Activated naive CD8-positive, alpha-beta T cell treated with anti-CD3 and anti-CD28 coated beads, Interleukin-2, amount 50 U/mL, for 16 hours (primary cell): ENCODE measurements around the gene NPTXR.
"Not testable (repeated sequence)": the region's sequence is repeated elsewhere in the genome, so short reads cannot be mapped to it uniquely, and the experiment has no call there.

Experiments used
- DNase-seq: peaks from one replicate; pipeline ENCODE4 v3.0.0-alpha.2; 2020; ENCODE audit warnings: low read depth, low spot score

NPTXR gene

GRCh38 chr22:38832005-38832978 lies 11.5 kb downstream of the NPTXR start:
- no peak for DNase-seq

GRCh38 chr22:38831166-38831945 lies 12.5 kb downstream of the NPTXR start:
- no peak for DNase-seq

GRCh38 chr22:38830845-38831108 lies 13.1 kb downstream of the NPTXR start:
- no peak for DNase-seq

DNA sequence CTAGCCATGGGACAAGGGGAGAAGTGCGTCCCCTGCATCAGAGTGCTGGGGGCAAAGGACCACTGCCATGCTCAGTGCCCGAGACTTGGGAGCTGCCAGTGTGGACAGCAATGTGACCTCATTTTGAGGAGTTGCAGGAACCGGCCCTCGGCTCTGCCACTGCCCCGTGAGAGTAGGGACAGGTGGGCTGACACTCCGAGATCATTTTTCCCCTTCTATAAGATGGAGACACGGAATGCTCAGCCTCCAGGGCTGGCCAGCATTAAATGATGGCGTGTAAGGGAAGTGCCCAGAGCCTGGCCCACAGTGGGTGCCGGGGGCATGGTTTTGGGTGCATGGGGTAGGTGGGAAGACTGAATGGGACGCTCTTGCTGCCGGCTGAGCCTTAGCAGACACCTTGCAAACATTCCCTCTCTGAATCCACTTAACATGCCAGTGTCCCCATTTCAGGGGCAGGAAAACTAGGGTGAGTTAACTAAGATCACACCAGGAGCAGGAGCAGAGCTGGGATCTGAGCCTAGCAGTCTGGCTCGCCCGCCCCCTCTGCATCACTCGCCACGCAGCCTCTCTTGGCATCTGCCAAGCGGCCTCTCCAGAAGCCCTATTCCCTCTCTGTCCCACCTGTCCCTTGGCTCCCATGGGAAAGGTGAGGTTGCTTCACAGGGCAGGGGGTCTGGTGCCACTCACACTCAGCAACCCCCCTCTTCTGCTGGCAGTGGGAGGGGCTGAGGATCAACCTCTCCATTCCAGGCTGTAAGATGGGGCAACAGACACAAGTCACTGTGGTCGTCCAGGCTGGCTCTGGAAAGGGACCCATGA lies 13.6 kb downstream of the NPTXR start:
- no peak for DNase-seq

DNA sequence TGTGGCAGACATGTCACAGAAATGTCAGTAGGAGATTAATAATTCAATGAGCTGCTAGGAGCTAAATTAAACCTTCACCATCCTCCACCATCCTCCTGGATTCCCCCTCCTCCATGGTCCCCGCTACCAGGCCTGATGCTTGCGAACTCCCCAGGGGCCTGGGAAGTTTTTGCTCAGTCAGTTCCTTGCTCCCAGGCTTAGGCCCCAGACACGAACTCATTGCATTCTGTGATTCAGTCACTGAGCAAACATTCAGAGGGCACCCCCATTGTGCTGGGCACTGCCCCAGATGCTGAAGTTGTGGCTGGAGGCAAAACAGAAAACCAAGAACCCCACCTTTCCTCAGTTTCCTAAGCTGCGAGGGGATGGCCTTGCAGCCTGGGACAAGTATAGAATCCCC lies 14.3 kb downstream of the NPTXR start:
- no peak for DNase-seq

DNA sequence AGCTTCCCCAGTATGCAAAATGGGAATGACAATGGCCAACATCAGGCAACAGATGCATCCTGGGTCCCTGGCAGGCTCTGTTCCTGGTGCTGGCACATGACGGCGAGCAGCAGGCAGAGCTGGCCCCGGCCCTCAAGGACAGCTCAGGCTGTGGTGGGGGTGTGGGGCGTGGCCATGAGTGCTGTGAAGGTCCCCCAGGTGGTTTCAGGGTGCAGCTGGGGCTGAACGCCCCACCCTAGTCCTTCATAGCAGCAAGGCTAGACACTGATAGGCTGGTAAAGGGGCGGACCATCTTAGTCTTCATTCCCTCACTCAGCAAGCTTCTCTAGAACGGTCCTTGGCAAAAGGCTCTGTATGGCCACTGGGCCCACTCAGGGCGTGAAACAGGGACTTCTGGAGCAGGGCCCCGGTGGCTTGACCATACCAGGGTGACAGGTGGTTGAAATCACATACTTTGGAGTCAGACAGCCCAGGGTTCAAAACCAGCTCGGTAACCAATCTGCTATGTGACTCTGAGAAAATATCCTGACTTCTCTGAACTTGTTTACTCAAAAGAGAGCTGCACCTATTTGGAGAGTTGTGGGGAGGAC lies 15.1 kb downstream of the NPTXR start:
- DNase-seq = no peak

- no peak for DNase-seq
Observed at GRCh38 chr22:38828191-38828590, 15.6 kb downstream of the NPTXR start.

DNA sequence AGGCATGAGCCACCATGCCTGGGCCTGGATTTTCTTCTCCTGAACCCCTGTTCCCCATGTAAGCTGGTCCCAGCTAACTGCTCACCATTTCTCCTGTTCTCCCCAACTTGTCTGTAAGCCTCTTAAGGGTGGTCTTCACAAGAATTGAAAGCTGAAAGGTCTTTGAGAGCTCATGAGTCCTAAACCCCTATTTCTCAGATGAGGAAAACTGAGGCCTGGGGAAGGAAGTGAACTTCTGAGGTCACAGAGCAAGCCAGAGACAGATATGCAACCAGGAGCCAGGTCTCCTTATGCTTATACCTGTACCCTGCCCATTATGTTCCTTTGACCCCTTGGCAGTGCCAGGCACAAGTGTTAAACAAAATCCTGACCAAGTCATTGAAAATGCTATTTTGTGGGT lies 16.3 kb downstream of the NPTXR start:
- no peak for DNase-seq

- no peak for DNase-seq
Observed at GRCh38 chr22:38826801-38827200, 17.0 kb downstream of the NPTXR start.

DNA sequence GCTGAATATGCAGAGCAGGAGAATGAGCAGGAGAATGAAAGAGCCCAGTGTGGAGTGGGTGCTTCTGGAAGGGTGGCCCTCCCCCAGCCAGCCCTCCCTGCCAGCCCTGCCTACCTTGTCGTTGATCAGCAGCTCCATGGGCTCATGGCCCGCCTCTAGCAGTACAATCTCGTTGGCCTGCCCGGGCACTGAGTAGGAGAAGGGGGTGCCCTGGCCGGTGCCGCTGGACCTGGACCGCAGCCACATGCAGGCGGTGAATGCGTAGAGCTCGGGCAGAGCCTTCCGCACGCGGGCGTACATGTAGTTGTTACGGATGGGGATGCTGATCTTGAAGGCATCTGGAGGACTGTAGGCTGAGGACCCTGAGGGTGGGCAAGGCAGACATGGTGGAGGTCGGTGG lies 17.4 kb downstream of the NPTXR start:
- no peak for DNase-seq

DNA sequence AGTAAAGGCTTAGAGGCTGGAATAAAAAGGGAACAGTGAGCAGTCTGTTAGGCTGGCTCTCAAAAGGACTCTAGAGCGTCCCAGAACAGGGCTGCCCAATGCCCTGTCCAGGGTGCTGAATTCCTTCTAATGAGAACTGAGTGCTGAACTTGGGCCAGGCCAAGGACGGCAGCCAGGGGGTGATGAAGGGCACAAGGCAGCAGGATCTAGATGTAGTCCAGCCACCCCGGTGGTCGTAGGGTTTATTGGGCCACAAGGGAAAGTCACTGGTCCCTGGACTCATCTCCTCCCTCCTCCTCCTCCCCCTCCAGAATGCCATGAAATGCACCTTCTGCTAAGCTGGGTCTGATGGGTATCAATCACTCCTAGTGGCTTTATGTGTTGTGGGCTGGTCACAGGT lies 19.2 kb downstream of the NPTXR start:
- no peak for DNase-seq

GRCh38 chr22:38823637-38824036 lies 20.2 kb downstream of the NPTXR start:
- DNase-seq = no peak

DNA sequence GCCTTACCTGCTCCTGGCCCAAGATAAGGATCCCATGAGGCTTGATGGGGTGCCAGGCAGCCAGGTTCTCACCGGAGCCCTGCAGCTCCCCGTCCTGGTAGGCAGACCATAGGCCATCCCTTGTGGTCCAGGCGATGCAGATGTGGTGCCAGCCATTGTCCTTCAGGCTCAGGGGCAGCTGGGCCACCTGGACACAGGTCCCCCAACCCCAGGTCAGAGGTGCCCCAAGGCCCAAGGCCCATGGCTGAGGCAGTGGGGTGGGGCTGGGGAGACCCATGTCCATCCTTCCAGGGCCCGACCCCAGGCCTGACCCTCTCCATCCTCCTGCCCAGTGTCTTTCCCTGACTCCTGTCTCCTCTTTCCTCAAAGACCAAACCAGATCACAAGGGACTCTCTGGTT lies 20.8 kb downstream of the NPTXR start:
- no peak for DNase-seq

GRCh38 chr22:38820020-38820419 lies 23.8 kb downstream of the NPTXR start:
- DNase-seq = no peak

DNA sequence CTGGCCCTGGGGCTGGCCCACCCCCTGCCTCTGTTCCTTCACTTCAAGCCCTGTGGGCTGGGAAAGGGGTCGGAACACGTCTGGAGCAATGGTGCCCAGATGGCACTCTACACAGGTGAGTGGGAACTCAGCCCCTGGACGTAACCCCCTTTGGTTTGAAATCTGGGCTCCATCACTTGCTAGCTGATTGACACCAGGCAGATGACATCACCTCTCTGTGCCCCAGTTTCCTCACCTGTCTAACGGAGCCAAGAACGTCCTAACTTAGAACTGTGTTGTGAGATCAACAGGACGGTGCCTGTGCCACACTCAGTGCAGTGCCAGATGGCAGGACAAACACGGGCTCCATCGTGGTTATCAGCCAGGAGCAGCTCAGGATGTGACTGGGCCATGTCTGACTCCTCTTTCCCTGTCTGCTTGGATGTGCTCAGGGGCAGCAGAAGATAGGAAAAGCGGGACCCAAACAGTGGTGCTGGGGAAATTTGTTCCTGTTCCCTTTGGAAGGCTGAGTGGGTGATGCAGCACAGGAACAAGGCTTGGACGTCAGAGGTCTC lies 24.4 kb downstream of the NPTXR start:
- DNase-seq = no peak

DNA sequence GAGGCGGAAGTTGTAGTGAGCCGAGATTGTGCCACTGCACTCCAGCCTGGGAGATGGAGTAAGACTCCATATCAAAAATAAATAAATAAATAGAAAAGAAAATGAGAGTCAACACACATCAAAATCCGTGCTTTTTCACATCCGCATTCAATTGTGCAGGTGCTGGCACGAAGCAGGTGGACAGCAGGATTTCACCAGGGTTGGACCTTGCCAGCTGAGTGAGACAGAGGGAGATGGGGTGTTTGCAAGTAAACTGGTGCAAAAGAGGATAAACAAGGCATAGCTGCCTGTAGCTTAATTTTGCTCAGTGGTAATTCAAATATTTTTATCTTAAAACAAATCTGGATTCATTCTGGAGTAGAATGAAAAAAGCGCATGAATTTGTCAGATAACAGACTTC lies 26.6 kb downstream of the NPTXR start:
- no peak for DNase-seq

- DNase-seq = no peak
Observed at GRCh38 chr22:38815842-38816241, 28.0 kb downstream of the NPTXR start.

GRCh38 chr22:38811241-38811640 lies 32.6 kb downstream of the NPTXR start:
- DNase-seq = no peak

GRCh38 chr22:38805041-38805593 lies 38.7 kb downstream of the NPTXR start:
- DNase-seq = not testable (repeated sequence)

DNA sequence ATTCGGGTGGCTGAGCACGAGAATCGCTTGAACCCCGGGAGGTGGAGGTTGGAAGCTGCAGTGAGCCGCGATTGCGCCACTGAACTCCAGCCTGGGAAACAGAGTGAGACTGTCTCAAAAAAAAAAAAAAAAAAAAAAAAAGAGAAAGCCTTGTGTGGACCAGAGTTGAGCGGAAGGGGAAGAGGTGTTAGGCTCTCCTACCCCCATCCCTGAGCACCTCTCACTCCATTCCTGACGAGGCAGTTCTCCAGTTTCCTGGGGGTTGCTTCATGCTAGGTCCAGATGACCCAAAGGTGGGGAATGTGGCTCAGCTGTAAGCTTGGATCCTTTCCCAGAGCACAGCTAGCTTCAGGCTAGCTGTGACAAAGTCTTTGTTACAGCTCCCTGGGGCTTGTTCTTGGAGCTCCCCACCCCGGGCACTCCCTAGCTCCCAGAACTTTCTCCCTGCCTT lies 41.1 kb downstream of the NPTXR start:
- no peak for DNase-seq
